Colonic mucosa (tissue), 4 donors: ENCODE data around the gene NGFR. TPM values are rescaled to one million over a fixed set of nuclear protein-coding genes. Genes with fewer than 3 reads are reported as not detected.

Source experiments
- DNase-seq: peaks from one replicate; pipeline ENCODE4 v3.0.0-alpha.2; 2020
- H3K27ac ChIP-seq: fragments of 200-600 bp; one replicate; pipeline ENCODE4 v1.8.0; 2021
- H3K27me3 ChIP-seq: fragments of 200-600 bp; one replicate; pipeline ENCODE4 v1.8.0; 2021
- H3K36me3 ChIP-seq: fragments of 200-600 bp; one replicate; pipeline ENCODE4 v1.8.0; 2021
- H3K4me1 ChIP-seq: fragments of 200-600 bp; one replicate; pipeline ENCODE4 v1.8.0; 2021; ENCODE audit warnings: mild to moderate bottlenecking
- H3K4me3 ChIP-seq: fragments of 200-600 bp; one replicate; pipeline ENCODE4 v1.8.0; 2021
- H3K9ac ChIP-seq, 2 donors: one replicate each; pipeline ENCODE4 v1.7.0; 2013; ENCODE audit warnings: control low read depth in 2 of 2, low read depth in 2 of 2, low read length in 2 of 2
- H3K9me3 ChIP-seq: fragments of 200-600 bp; one replicate; pipeline ENCODE4 v1.8.0; 2021
- CTCF ChIP-seq: fragments of 200-600 bp; IDR thresholded peaks from one replicate; pipeline ENCODE4 v1.8.0; 2022; ENCODE audit warnings: antibody characterized with exemption, mild to moderate bottlenecking
- intact Hi-C: fragments of 100-400 bp; cut with DNase I; formaldehyde crosslinking; loops from one replicate; pipeline ENCODE4 v1.14.1; 2022
- total RNA-seq, 2 donors: library from RNA; stranded (reverse); fragmentation: NEBNext Ultra II Directional in 1 of 2; extraction: Animal tissue kit (Norgen Biotek cat#: 25700) in 1 of 2; gene quantifications; one replicate each; pipeline ENCODE4 v1.2.1, GENCODE V29; 2021
- donor health status: healthy.
- donor health status: DM: no; HTN: no; CAD: no.
- donor health status: DM: no; HTN: no; CAD: no.

NGFR gene
- total RNA-seq, 2 donors from 2014 or later, result 0.49 to 2.7 TPM

- Histone ChIP-seq H3K9ac (no peak overlapping the region), H3K9me3 (no peaks in the 10 kb centered on the region), H3K27ac (no peak overlapping the region), H3K27me3 (no peaks in the 10 kb centered on the region), H3K4me1 (no peaks in the 10 kb centered on the region), H3K36me3 (no peaks in the 10 kb centered on the region), H3K4me3 (no peak overlapping the region)
- intact Hi-C loops, result no loop called here
- TF ChIP-seq CTCF, result no peak
- no peak for DNase-seq
These were observed 7.9 kb upstream of the NGFR start for GRCh38 chr17:49487183-49487582.

GRCh38 chr17:49488612-49489011 lies 6.5 kb upstream of the NGFR start:
- Histone ChIP-seq H3K9me3 (no peaks in the 10 kb centered on the region), H3K27ac (no peak overlapping the region), H3K4me3 (no peak overlapping the region), H3K4me1 (no peaks in the 10 kb centered on the region), H3K27me3 (no peaks in the 10 kb centered on the region), H3K36me3 (no peaks in the 10 kb centered on the region), H3K9ac (no peak overlapping the region)
- intact Hi-C loops, result no loop called here
- TF ChIP-seq CTCF, result no peak
- no peak for DNase-seq

- Histone ChIP-seq H3K27ac (no peak overlapping the region), H3K9me3 (no peaks in the 10 kb centered on the region), H3K36me3 (no peaks in the 10 kb centered on the region), H3K4me1 (no peaks in the 10 kb centered on the region), H3K9ac (no peak overlapping the region), H3K4me3 (no peak overlapping the region), H3K27me3 (no peaks in the 10 kb centered on the region)
- no peak for TF ChIP-seq CTCF
- intact Hi-C loops, result no loop called here
- no peak for DNase-seq
These were observed 5.7 kb upstream of the NGFR start for GRCh38 chr17:49489348-49489747.

- Histone ChIP-seq H3K27me3 (peaks cover 9% of the 10 kb centered on the region), H3K9ac (no peak overlapping the region), H3K4me1 (peaks cover under 1% of the 10 kb centered on the region), H3K36me3 (no peaks in the 10 kb centered on the region), H3K4me3 (no peak overlapping the region), H3K27ac (no peak overlapping the region), H3K9me3 (no peaks in the 10 kb centered on the region)
- DNase-seq, result no peak
- intact Hi-C loops, result no loop called here
- TF ChIP-seq CTCF, result no peak
These were observed 4.8 kb upstream of the NGFR start for GRCh38 chr17:49490276-49490675.

- DNase-seq, result no peak
- H3K4me1 ChIP-seq, result peaks cover 7% of the 10 kb centered on the region
- H3K4me3 ChIP-seq, result no peak overlapping the region
- no peak overlapping the region for H3K9ac ChIP-seq
- TF ChIP-seq CTCF, result no peak
- no peak overlapping the region for H3K27ac ChIP-seq
- intact Hi-C loops, result no loop called here
- H3K36me3 ChIP-seq, result no peaks in the 10 kb centered on the region
- peaks cover 19% of the 10 kb centered on the region for H3K27me3 ChIP-seq
- H3K9me3 ChIP-seq, result no peaks in the 10 kb centered on the region
These were observed 3.8 kb upstream of the NGFR start for GRCh38 chr17:49491192-49491769.
